HG02973 (cell line): ENCODE measurements around the gene ATP2B3.

ENCODE experiments used
- ATAC-seq: cut with Tn5 transposase; IDR thresholded peaks from one replicate; pipeline ENCODE4 v1.9.1; 2021; ENCODE audit warnings: moderate library complexity; ENCODE audit not compliant: unreplicated experiment

ATP2B3 gene

GRCh38 chrX:153564047-153564606 is 46.7 kb downstream of the ATP2B3 start:
- no peak for ATAC-seq

DNA sequence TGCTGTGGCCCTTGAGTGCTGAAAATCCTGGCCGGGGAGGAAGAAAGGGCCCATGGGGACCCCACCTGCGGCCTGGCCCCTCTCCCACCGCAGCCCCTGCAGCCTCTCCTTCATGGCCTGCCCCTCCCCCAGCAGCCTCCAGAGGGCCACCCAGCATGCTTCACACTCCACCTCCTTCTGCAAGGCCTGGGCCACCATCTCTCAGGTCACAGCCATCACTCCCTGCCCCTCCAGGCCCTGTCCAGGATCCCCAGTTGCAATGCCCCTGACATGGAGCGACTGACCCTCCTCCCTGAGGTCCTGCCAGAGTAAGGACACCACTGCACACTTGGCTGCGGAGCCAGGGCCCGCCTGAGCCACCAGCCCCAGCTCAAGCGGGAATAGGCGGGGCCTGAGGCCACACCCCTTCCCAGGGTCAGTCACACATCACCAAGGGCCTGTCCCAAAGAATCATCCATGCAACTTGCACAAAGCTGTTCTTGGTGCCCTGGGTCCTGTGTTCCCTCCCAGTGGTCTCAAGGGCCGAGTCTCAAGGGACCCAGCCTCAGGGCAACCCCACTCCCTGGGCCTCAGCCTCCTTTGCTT is 48.6 kb downstream of the ATP2B3 start:
- no peak for ATAC-seq

DNA sequence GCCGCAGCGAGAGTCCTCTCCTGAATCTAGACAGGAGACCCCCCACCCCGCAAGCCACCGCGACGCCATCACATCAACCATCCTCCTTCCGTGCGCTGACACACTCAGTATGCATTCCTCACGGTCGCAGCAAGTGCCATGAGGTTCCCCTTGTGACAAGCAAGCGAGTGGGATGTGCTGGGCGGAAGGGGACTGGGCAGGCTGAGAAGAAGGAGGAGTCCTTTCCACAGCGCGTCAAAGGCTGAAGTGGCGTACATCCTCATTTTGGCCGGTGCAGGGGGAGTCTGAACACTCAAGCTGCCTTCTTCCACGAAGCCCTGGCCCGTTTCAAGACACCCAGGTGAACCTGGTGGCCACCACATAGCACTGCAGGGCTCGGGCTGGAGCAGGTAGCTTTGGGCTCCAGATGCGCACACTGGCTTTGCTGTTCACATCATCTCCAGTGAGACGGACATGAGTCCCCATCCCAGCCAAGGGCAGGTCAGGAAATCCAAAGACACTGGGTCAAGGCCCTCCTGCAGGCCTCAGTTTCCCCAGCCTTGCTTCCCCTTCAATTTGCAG is 51.1 kb downstream of the ATP2B3 start:
- ATAC-seq = no peak

DNA sequence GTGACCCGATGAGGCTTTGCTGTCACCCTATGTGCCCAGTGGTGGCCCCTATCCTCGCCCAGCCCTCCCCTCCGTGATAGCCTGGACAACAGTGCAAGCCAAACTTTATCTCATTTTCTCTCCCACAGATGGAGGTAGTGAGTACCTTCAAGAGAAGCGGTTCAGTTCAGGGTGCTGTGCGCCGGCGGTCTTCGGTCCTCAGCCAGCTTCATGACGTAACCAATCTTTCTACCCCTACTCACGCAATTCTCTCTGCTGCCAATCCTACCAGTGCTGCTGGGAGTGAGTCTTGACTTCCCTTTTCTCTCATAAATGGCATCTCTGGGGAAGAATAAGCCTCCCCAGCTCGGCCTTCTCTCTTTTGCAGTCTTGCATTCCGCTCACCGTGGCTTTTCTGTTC is 52.0 kb downstream of the ATP2B3 start:
- ATAC-seq = no peak

- ATAC-seq = no peak
Measured at GRCh38 chrX:153571534-153571908, 54.1 kb downstream of the ATP2B3 start.

DNA sequence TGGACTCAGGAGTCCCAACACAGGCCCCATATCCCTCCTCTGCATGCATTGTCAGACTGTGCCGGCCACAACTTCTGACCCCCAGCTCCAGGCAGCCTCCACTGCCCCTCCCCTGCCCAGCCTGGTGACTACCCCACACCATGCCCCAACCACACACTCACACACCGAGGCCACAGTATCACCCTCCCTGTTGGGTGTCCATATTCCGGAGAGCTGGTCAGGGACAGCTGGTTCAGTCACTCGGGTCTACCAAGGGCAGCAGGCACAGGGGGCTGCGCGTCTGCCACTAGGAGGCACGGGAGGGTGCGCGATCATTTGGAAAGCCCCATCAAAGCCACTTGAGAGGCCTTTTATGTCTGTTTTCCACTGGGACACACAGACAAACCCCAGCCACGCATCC is 55.2 kb downstream of the ATP2B3 start:
- no peak for ATAC-seq

- no peak for ATAC-seq
Measured at GRCh38 chrX:153573984-153574383, 56.5 kb downstream of the ATP2B3 start.

DNA sequence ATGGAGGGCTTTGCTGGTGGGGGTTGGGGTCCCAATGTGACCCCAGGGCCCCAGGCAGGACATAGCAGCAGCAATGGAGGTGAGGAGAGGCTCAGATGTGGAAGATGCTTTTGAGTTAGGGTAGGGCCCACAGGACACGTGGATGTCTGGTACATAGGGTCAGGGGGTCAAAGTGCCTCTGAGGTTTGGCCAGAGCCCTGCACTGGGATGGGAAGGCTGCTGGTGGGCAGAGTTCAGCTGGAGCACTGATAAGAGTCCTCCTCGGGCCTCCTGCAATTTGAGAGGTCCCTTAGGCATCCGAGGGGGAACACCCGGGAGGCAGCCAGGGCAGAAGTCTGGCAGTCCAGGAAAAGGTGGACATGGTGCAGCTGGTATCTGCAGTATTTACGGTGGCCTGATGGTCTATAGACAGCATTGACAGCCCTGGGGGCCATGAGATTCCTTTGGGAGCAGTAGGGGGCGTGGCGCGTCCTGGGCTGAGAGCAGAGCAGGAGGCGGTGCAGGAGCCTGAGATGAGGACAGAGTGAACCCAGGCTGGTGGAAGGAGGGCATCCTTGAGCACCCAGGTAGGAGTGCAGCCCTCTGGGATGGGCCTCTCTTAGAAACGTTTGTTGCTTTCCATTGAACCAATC is 58.9 kb downstream of the ATP2B3 start:
- no peak for ATAC-seq

DNA sequence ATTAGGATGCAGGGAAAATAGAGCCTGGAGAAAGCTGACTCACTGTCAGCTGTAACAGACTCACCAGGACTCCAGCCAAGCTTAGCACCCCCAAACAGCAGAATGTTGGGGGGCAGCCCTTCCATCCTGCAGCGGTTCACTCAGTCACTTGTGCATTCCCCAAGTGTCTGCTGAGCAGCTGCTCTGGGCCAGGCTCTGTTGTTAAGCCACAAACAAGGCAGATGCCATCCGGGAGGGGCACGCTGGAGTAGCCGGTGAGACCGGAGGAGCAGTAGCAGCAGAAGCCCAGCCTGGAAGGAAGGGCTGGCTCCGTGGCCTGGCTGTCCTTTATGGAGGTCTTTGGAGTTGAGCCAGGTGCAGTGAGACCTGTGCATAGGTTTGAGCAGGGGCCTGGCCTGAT is 59.5 kb downstream of the ATP2B3 start:
- ATAC-seq = no peak

DNA sequence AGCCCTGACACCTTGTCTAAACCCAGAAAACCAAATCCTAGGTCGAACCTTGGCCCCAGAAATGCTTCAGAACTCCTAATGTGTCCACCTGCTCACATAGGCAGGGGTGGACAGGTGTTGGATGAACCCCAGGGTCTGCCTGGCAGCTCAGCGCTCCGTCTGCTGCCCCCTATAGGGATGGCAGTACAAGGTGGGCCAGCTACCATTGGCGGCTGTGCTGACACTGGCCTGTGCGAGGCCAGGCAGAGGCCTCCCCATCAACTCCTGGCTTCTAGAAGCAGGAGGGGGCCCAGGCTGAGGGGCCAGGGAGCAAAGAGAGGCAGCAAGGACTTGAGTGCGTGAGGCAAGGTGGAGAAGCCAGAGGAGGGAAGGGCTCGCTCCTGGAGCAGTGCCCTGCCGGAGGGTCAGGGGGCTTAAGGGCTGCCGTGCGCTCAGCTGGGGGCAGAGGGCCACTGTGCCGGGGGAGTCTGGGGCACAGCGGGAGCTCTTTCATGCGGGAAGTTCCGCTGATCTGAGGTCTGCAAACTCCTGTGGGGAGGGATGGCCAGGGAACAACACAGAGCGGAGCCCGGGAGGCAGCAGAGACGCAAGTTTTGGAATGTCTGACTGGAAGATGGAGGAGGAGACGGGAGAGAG is 60.9 kb downstream of the ATP2B3 start:
- no peak for ATAC-seq

DNA sequence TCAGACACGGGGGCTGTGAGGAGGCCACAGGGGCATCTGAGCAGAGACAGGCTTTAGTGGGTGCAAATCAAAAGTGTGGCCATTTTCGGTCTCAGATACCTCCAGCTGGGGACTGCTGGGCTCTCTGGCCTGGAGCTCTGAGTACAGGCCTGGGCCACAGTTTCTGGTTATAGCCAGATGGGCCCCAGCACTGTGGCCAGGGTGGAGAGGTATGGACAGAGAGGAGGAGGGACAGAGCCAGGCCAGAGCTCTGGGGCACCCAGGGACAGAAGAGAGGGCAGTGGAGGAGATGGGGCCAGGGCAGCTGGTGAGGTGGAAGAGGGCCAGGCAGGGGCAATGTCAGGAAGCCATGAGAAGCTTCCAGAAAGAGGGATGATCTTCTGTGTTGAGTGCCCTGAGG is 61.4 kb downstream of the ATP2B3 start:
- no peak for ATAC-seq

- ATAC-seq = no peak
Measured at GRCh38 chrX:153580700-153581386, 63.4 kb downstream of the ATP2B3 start.

DNA sequence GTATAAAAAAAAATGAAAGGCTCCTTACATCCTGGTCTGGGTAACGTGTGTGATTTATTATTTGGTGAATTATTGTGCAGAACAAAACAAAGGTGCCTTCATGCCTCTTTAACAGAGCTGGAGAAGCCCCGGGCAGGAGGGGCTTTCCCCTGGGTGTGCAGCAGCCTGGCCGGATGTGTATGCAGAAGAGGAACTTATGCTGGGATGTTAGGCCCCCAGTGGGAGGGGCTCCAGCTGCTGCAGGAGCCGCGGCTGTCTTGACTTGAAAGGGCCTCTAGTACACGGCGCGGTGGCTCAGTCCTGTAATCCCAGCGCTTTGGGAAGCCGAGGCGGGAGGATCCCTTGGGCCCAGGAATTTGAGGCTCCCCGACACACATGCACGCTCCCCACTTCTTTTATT is 65.5 kb downstream of the ATP2B3 start:
- peak; percentile 99 for ATAC-seq

DNA sequence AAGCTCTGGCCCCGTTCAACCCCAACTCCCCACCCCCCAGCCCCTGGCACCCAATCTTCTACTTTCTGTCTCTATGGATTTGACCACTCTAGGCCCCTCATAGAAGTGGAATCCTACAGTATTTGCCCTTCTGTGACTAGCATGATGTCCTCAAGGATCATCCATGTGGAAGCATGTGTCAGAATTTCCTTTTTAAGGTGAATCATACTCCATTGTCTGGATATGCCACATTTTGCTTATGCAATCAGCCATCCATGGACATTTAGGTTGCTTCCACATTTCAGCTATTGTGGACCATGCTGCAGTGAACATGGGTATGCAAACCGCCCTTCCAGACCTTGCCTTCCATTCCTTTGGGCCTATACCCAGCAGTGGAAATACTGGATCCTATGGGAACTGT is 66.0 kb downstream of the ATP2B3 start:
- ATAC-seq = no peak

GRCh38 chrX:153585827-153586226 is 68.4 kb downstream of the ATP2B3 start:
- ATAC-seq = no peak

DNA sequence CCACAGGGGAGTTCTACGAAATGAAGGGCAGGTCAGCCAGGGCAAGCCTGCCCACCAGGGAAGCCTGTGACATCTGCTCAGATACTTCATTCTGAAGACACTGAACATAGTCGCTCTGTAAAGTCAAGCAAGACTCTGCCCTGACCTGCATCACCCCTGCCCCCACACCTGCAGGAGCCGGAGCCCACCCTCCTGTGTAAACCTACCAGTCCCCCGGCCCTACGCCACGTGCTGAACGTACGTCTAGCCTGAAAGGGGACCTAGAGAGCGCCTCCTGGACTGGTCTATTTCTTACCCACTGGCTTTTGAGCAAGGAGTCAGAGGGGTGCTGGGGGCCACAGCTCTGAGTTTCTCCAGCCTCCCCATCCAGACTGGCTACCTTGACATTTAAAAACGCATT is 69.9 kb downstream of the ATP2B3 start:
- no peak for ATAC-seq

- no peak for ATAC-seq
Measured at GRCh38 chrX:153588021-153588781, 70.8 kb downstream of the ATP2B3 start.

DNA sequence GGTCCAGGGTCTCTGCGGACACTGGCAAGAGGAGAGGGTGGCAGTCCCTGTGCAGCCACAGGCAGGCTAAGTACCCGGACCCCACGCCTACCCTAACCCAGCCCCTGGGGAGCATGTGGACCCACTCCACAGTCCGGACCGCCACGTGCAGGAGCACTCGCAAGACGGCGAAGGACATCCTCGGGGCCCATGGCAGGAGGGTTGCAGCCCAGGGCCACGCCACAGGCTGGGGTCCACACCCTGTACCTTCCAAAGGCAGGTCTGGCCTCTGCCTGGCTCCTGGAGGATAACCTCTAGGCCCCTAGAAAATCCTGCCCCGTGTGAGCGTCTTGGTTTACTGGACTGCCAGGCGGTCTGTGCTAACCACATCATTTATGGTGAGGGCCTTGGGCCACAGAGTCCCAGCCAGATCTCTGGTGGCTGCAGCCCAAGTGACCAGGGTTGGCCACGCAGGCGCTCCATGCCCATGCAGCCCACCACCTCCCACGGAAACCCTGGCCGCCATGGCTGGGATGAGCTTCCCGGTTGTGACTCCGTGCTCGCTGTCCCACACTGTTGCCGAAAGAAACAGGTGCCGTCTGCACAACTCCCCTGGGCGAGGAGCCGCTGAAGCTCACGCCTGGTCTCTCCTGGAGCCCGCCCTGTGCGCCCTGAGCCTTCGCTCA is 71.5 kb downstream of the ATP2B3 start:
- no peak for ATAC-seq

DNA sequence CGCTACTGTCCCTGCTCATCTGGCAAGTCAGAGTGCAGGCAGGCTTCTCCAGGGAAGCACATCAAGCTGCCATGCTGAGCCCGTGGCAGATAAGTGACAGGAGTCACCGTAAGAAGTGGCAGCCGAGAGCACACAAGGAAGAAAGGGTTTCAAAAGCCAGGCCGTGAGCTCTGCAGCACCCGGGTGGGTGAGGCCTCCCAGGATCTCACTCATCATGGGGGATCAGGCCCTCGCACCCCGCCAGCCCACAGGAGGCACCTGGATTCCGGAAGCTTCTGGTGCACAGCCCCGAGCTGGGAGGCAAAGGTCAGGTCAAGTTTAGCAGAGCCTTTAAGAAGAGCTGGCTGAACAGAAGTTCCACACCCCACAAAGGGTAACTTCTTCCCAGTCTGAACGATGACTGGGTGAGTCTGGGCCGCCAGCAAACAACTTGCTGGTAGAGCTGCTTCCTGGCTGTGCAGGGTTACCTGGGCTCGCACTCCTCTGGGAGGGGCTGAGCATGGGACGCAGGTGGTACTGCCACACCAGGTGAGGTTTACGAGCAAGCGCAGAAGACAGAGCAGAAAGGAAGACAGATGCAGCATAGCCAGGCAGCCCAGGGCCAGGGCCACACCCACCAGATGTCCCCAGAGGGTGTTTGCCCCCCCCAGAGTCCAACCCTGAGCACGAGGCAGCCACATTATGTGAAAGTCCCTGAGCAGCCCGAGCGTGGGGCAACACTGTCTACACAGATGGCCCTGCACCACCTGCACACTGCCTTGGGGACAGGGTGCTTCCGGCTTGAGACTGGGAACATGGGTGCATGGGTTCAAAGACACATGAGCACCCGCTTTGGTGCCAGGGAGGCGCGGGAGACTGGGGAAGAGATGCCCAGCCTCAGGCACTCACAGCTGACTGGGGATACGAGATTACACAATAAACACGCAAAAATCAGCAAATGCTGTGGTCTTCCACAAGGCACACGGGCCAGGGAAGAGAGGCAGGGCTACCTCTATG is 73.8 kb downstream of the ATP2B3 start:
- no peak for ATAC-seq
